ENCODE results near the gene RALGAPB. TPM values are rescaled to one million over a fixed set of nuclear protein-coding genes. Genes with fewer than 3 reads are reported as not detected.

The RALGAPB gene
- total RNA-seq, 1 experiment from 2014 or later = 21.4 TPM

GRCh38 chr20:38608188-38608587 lies 135.5 kb downstream of the RALGAPB start:
- no peak for DNase-seq (ENCODE audit: low read depth)

GRCh38 chr20:38609815-38610214 lies 137.2 kb downstream of the RALGAPB start:
- DNase-seq (ENCODE audit: low read depth) = no peak

DNA sequence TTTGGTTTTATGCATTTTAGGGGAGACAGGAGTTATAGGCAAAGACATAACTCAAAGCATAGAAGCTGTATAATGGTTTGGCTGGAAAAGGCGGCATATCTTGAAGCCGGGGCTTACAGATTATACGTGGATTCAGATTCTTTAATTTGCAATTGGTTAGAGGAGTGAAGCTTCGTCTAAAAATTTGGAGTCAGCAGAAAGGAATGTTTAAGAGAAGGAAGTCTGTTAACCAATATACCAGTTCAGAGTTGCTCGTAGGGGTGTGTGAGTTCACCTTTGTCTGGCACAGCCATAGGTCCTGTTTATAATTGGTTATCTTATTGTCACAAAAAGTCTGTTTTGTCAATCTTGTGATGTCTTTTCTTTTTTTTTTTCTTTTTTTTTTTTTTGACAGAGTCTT lies 137.9 kb downstream of the RALGAPB start:
- no peak for DNase-seq (ENCODE audit: low read depth)

DNA sequence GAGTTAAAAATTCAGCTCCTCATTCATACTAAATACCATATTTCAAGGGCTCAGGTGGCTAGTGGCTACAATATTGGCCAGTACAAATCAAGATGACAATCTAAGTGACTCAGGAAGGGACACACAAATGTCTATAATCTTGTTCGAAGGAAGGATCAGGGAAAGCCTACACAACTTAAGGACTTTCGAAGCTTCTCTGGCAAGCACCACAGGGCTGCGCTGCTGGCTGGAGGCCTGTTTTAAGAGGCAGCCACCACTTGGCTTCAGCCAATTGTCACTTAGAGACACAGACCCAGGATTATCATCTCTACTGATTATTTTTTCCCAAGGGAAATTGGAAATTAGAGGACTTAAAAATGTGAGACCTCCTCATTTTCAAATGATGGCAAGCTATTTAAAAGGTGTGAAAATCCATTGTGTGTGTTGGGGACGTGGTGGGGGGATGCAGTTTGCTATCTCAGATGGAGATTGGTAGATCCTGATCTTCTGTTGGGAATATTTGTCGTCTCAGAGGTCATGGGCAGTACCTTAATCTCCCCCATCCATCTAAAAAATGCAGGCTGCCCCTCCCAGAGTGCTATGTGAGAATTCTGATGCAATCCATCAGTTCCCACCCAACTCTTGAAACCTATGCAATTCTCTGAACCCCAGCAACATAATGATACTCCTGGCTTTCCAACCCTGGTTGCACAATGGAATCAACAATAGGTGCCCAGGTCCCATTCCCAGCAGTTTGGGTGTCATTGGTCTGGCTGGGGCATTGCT lies 140.3 kb downstream of the RALGAPB start:
- no peak for DNase-seq (ENCODE audit: low read depth)

DNA sequence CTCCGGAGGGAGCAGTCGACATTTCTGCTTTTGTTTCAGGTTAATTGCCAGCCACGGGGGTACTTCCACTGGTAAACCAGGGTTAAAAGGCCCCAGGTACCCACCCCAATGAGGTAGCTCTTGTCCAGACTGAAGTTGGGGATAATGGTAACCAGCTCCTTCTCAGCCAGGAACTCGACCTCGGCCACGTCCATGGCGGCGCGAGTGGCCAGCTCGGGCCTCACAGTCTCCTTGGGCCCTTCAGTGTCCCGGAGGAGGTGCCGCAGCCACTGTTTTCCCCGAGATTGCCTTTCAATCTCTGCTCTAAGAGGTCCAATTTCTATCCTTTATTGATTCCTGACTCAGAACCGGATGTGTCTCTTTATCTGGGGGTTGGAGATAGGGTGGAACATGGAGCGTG lies 142.6 kb downstream of the RALGAPB start:
- no peak for DNase-seq (ENCODE audit: low read depth)

DNA sequence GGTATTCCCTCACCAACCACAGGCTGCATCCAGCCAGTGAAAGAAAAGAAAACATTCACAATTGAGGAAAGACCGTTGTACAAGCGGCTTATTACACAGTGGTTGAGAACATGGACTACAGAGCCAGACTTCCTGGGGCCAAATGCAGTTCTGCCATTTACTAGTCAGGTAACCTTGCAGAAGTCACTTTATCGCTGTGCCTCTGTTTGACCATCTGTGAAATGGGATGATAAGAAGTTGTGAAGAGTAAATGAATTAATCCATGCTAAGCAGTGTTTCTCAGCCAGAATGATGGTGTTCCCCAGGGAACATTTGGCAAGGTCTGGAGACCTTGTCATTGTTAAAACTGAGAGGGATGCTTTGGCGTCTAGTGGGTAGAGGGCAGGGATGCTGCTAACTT lies 143.8 kb downstream of the RALGAPB start:
- no peak for DNase-seq (ENCODE audit: low read depth)

- peak; percentile 13 for DNase-seq (ENCODE audit: low read depth)
These were observed 144.6 kb downstream of the RALGAPB start for GRCh38 chr20:38617011-38617829.

DNA sequence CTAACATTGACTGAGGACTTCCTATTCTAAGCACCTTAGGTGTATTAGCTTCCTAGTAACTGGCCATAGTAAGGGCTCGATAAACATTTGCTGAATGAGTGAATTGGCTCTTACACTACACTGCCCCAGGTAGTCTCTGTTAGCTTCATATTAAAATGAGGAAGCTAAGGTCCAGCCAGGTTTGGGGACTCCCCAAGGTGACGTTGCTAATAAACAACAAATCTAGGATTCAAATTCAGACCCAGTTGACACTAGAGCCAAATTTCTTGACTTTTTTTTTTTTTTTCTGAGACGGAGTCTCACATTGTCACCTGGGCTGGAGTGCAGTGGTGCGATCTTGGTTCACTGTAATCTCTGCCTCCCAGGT lies 145.2 kb downstream of the RALGAPB start:
- DNase-seq (ENCODE audit: low read depth) = no peak

- DNase-seq (ENCODE audit: low read depth) = no peak
These were observed 147.8 kb downstream of the RALGAPB start for GRCh38 chr20:38620441-38620840.

DNA sequence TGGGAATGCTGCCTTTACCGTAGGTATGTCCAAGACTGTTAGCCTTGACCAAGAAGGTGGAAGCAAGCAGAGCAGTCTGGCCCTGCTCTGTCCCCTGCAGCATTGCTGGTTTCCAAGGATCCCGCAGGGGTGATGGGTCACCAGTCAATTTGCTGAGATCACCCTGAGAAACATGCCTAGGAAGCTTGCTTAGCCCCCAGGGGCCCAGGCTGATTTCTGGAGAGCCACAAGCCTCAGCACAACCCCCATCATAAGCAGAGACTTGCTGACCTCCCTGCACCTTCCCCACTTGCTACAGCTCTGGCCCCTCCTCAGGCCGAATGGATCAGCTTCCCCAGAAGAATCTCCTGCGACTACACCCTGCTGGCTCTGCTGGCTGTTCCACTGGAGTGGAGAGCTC lies 150.4 kb downstream of the RALGAPB start:
- DNase-seq (ENCODE audit: low read depth) = no peak

DNA sequence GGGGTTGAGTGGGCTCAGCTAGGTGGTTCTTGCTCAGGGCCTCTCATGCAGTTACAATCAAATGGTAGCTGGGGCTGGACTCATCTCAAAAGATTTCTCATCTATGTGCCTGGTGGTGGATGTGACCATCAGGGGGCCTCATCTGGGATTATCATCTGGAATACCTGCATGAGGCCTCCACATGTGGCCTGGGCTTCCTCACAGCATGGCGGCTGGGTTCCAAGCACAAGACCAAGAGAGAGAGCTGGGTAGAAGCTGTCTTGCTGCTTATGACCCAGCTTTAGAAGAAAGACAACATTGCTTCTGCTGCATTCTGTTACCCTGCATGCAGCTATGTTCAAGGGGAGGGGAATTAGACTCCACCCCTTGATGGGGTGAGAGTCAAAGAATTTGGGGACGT lies 151.4 kb downstream of the RALGAPB start:
- no peak for DNase-seq (ENCODE audit: low read depth)

- DNase-seq (ENCODE audit: low read depth) = no peak
These were observed 153.3 kb downstream of the RALGAPB start for GRCh38 chr20:38625896-38626295.

GRCh38 chr20:38626921-38627659 lies 154.4 kb downstream of the RALGAPB start:
- DNase-seq (ENCODE audit: low read depth) = no peak

Other genes with a start within 250 kb of the RALGAPB start
- 0.17 and 0.45 TPM in 2 replicates for gene KIAA1755, start 212.1 kb upstream of the RALGAPB start, total RNA-seq (2014; rRNA removed)
- gene BPI, start 168.7 kb upstream of the RALGAPB start, total RNA-seq (2014; rRNA removed) = not detected in 2 replicates
- gene LBP, start 126.4 kb upstream of the RALGAPB start, total RNA-seq (2014; rRNA removed) = not detected in 2 replicates
- 5.6 and 6.7 TPM in 2 replicates for gene SNHG17, start 37.5 kb upstream of the RALGAPB start, total RNA-seq (2014; rRNA removed)
- not detected in 2 replicates for gene ADIG, start 108.4 kb downstream of the RALGAPB start, total RNA-seq (2014; rRNA removed)
- not detected in 2 replicates for gene ARHGAP40, start 129.0 kb downstream of the RALGAPB start, total RNA-seq (2014; rRNA removed)